HL-60/S4 treated with retinoic acid at 250 ng/mL for 4 days and 3 days (cell line): ENCODE results near the gene SLC10A6.

Experiments
- in situ Hi-C: fragments of 300-500 bp; cut with MboI; formaldehyde crosslinking; loops from 2 replicates; pipeline ENCODE4 v1.7.0; 2022; ENCODE audit warnings: low sequenced_read_pairs

Gene SLC10A6

DNA sequence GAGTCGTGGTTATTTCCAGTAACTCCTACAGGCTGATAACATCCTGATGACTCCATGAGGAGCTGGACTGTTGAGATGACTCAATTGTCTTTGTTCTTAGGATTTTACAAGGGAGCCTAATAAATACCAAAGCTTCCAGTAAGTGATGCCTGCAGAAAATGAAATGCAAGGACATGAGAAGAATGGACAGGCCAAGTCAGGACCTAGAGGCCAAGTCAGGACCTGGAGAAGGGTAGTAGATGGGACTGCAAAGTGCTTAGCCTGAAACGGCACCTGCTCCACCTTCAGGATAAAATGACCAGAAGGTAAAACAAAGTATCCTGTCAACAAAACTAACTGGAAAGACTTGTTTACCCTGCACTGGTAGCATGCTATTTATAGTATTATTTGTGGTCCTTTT, 6.4 kb upstream of the SLC10A6 start:
- in situ Hi-C loops = no loop called here

DNA sequence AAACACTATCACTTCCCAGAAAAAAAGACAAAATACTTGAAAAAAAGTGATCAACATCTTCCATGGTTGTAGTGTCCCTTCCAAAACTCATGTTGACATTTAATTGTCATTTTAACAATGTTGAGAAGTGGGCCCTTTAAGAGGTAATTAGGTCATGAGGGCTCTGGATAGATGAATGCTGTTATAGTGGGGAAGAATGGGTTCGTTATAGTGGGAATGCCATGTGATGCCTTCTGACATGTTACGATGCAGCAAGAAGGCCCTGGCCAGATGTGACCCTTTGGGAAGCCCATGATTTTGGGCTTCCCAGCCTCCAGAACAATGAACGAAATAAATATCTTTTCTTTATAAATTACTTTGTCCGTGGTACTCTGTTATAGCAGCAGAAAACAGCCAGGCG, 4.0 kb upstream of the SLC10A6 start:
- in situ Hi-C loops = no loop called here

DNA sequence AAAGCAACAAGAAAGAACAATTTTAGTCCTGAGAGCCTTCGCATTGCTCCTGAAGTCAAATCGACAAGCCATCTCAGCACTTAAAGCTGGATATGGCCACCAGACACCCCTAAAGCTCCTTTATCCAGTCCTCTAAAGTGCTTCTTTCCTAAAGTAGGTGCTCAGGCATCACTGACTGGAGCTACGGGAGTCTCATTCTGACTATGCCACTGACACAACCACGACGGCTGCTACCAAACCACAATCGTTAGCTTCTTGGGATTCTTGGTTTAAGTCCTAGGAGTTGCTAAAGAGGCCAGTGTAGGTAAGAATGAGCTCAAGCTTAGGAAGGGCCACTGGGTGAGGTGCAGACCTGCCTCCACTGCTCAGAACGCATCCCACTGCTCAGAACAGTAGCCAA, 1.0 kb downstream of the SLC10A6 start:
- in situ Hi-C loops = no loop called here

DNA sequence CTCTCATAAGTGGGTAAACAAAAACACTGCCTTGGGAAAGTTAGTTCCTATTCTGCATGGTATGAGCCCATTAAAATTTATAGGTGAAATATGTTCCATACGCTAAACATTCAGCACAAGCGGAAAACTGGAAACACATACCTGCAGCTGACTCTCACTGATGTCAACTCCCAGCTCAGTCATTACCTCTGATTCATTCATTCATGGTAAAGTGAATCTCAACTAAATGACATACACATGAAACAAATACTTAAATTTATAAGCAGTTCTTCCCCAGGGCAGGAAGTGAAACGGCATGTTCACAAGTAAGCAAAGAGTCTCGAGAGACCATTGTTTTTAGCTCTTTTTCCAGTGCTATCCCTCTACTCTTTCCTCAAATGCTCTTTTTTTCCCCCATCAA, 1.6 kb downstream of the SLC10A6 start:
- in situ Hi-C loops = no loop called here

GRCh38 chr4:86846921-86847320, 2.3 kb downstream of the SLC10A6 start:
- in situ Hi-C loops = no loop called here

GRCh38 chr4:86845593-86845992, 3.6 kb downstream of the SLC10A6 start:
- in situ Hi-C loops = no loop called here

DNA sequence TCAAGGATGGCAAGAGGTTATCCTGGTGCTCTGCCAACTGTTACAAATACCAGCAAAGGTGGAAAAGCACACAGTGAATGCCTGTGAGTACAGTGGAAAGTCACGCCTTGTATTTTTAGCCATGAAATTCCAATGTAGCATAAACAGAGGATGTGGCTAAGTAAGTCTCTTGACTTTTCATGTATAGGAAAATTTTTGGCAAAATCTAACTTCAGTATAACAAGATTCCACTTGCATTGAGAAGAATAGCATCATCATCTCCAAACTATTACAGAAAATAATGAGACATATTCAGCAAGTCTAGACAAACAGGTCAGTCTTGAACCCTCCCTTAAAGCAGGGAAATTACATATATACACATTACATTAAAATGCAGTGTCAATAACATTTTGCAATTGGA, 7.9 kb downstream of the SLC10A6 start:
- in situ Hi-C loops = no loop called here

- in situ Hi-C loops = no loop called here
Measured at GRCh38 chr4:86840858-86841257, 8.3 kb downstream of the SLC10A6 start.

- in situ Hi-C loops = no loop called here
Measured at GRCh38 chr4:86837691-86838503, 11.3 kb downstream of the SLC10A6 start.

GRCh38 chr4:86835677-86836076, 13.5 kb downstream of the SLC10A6 start:
- in situ Hi-C loops = no loop called here

DNA sequence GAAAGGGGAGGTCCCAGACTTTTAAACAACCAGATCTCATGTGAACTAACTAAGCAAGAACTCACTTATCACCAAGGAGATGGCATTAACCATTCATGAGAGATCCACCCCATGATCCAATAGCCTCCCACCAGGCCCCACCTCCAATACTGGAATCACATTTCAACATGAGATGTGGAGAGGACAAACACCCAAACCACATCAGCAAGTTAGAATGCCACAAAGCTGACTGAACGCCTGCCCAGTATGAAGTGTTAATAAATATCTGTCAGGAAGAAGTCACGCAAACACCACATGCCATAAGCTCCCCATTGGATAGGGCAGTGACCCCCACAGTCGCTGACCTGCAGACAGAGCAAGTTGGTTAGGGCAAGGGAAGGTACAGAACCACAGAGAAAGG, 14.3 kb downstream of the SLC10A6 start:
- in situ Hi-C loops = no loop called here

DNA sequence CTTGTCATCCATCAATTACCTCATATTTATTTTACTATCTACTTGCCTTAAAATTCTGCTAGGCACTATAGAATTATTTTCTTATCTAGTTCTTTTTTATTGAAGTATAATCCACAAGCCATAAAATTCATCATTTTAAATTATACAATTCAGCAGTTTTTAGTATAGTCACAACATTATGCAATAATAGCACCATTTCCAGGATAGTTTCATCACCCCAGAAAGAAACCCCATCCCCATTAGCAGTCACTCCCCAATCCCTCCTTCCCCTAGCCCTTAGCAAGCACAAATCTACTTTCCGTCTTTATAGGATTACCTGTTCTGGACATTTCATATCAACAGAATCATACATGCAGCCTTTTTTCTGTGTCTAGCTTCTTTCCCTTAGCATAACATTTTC, 15.6 kb downstream of the SLC10A6 start:
- in situ Hi-C loops = no loop called here

DNA sequence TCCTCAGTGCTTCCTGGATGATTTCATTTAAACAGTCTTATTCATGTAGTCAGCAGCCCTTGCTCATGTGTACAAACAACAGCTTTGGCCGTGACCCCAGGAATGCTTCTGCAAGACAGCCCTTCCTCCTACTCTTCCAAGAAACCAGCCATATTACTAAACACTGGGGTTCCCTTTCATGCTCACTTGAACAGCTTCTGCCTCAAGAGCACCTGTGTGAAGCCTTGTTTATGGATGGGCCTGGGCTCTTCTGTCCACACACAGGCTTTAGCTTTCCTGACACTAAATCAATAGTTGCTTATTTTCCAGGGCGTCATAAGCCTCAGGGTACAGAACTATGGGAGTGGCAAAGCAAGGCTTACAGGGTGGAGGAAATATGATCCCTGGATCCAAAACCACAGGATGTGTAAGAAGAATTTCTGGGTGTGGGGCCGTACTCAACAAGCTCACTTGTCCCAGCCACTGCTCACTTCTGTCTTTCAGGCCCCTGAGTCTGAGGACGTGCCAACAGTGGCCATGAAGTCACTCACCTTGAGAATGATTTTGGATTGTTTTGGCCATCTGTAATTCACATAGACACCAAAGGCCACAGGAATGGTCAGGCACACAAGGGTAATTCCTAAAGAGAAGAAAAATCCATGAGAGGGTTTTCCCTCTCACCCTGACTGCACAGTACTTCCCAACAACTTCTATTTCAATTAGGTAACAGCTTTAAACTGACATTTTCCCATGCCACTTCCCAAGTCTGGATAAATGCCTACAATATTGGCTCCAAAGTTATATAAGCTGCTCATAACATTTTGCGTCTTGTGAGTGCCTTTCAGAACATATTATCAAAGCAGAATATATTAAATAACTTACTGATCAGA, 17.7 kb downstream of the SLC10A6 start:
- in situ Hi-C loops = no loop called here

- in situ Hi-C loops = no loop called here
Measured at GRCh38 chr4:86825511-86825910, 23.7 kb downstream of the SLC10A6 start.

DNA sequence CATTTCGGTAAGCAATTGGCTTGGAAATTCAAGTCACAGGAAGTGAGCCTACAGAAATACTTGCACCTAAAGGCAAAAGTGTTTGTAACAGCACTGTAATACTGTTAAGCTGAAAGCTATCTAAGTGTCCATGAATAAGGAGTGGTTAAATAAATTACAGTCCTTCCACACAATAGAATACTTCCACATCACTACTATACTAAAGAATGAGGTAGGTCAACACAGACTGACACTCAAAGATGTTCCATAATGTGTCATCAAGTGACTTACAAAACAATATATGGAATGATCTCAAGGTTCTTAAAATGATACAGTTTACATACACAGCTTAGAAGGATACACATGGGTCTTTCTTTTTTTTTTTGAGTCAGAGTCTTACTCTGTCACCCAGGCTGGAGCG, 27.0 kb downstream of the SLC10A6 start:
- in situ Hi-C loops = no loop called here

- in situ Hi-C loops = no loop called here
Measured at GRCh38 chr4:86821151-86821550, 28.0 kb downstream of the SLC10A6 start.

GRCh38 chr4:86819561-86819960, 29.6 kb downstream of the SLC10A6 start:
- in situ Hi-C loops = no loop called here

- in situ Hi-C loops = no loop called here
Measured at GRCh38 chr4:86818841-86819240, 30.3 kb downstream of the SLC10A6 start.

GRCh38 chr4:86818211-86818610, 31.0 kb downstream of the SLC10A6 start:
- in situ Hi-C loops = no loop called here

DNA sequence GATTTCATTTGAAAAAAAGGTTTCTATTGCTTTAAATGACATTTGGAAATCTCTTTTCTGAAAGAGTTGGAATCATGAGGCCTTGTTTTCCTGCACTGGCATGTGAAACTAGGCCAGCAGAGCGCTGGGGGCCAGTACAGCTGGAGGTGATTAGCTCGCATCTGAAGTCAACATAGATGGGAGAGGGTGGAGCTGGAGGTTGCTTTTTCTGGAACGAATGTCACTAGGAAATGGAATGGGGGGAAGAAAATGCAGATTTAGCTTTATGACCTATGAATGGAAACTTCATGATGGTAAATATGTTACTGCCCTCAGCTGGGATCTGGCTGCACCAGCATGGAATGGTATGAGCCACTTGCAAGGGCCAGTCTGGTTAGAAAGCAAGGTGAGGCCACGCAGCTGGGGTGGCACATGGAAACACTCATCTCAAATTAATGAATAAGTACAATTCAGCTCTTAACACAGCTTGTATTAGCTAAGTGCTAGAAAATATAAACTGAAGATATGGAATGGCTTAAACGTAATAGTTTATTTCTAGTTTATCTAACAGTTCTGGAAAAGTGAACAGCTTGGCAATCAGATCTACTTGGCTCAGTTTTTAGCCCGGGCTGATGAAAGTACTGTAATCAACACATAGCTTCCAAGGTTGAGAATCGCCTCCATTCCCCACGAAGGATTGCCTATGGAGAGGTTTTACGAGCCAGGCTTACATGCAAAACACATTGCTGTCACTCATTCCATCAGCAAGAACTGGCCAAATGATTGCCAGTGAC, 32.5 kb downstream of the SLC10A6 start:
- in situ Hi-C loops = no loop called here

DNA sequence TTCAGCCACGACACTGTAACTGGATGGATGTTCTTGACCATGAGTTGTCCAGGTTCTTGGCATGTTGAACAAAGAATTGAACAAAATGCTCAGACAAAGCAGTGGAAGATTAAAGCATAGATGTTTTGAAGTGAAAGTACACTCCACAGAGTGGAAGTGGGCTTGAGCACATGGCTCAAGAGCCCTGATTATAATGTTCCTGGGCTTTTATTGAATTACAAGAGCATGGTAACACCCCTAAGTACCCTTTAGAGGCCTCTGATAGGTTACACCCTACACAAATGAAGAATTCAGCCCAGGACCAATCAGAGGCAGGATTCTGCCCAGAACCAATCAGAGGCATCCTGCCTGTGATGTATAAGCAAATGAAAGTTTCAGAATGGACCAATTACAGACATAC, 33.5 kb downstream of the SLC10A6 start:
- in situ Hi-C loops = no loop called here
